Fibroblast of lung (primary cell): ENCODE results near the gene PRCC. TPM values are rescaled to one million over a fixed set of nuclear protein-coding genes. Genes with fewer than 3 reads are reported as not detected.

Experiments
- DNase-seq, 2 donors: peaks; one replicate each; pipeline versions ENCODE4 v3.0.0 to v3.0.0-alpha.2; 2010; ENCODE audit warnings: low read depth in 2 of 2
- H2AFZ ChIP-seq: 2 replicates; pipeline ENCODE4 v1.5.1; 2012; ENCODE audit warnings: low read length, control low read depth, inconsistent platforms
- H3K27ac ChIP-seq: 2 replicates; pipeline ENCODE4 v1.5.1; 2011; ENCODE audit warnings: low read length, control low read depth; ENCODE audit not compliant: insufficient read depth
- H3K27me3 ChIP-seq: 2 replicates; pipeline ENCODE4 v1.5.1; 2011; ENCODE audit warnings: mild to moderate bottlenecking, low read length; ENCODE audit not compliant: control insufficient read depth, insufficient read depth
- H3K36me3 ChIP-seq: 2 replicates; pipeline ENCODE4 v1.5.1; 2011; ENCODE audit warnings: low read length; ENCODE audit not compliant: control insufficient read depth, insufficient read depth
- H3K4me1 ChIP-seq: 2 replicates; pipeline ENCODE4 v1.5.1; 2011; ENCODE audit warnings: low read length; ENCODE audit not compliant: control insufficient read depth, insufficient read depth; ENCODE audit errors: extremely low read depth
- H3K4me2 ChIP-seq: 2 replicates; pipeline ENCODE4 v1.5.1; 2011; ENCODE audit warnings: low read length, control low read depth; ENCODE audit not compliant: insufficient read depth; ENCODE audit errors: extremely low read depth
- H3K4me3 ChIP-seq, 4 experiments: fragments of 200-600 bp in 1 of 4; sonication (generic) in 1 of 4; replicated peaks in 1 of 4; 2 replicates each; pipeline ENCODE4 v1.5.1; 2011 to 2016; ENCODE audit warnings: low read length in 4 of 4, low read depth in 3 of 4, mild to moderate bottlenecking in 3 of 4, control low read depth in 2 of 4, inconsistent platforms in 1 of 4, mixed read lengths in 1 of 4; ENCODE audit not compliant: insufficient read depth in 1 of 4; ENCODE audit errors: control extremely low read depth in 1 of 4
- H3K79me2 ChIP-seq: 2 replicates; pipeline ENCODE4 v1.5.1; 2012; ENCODE audit warnings: mild to moderate bottlenecking, low read length, inconsistent platforms; ENCODE audit not compliant: control insufficient read depth, insufficient read depth
- H3K9ac ChIP-seq: 2 replicates; pipeline ENCODE4 v1.5.1; 2011; ENCODE audit warnings: mild to moderate bottlenecking, low read length, control low read depth; ENCODE audit not compliant: insufficient read depth
- H3K9me3 ChIP-seq: 2 replicates; pipeline ENCODE4 v1.5.1; 2012; ENCODE audit warnings: low read depth, low read length; ENCODE audit not compliant: control insufficient read depth, insufficient read depth
- H4K20me1 ChIP-seq: 2 replicates; pipeline ENCODE4 v1.5.1; 2011; ENCODE audit warnings: low read length; ENCODE audit not compliant: control insufficient read depth, insufficient read depth; ENCODE audit errors: extremely low read depth
- CTCF ChIP-seq, 2 donors: IDR thresholded peaks in 1 of 2; conservative IDR thresholded peaks in 1 of 2; 1 replicate in 1 of 2; 2 replicates in 1 of 2; pipeline ENCODE4 v1.5.1; 2011 to 2012; ENCODE audit warnings: low read length in 2 of 2, control low read depth in 1 of 2, inconsistent platforms in 1 of 2, low read depth in 1 of 2, mild to moderate bottlenecking in 1 of 2
- EZH2 ChIP-seq: IDR thresholded peaks from 2 replicates; pipeline ENCODE4 v1.5.1; 2012; ENCODE audit warnings: low read length, control low read depth, mild to moderate bottlenecking; ENCODE audit errors: missing control alignments
- polyA plus RNA-seq, 2 donors: library from polyadenylated mRNA; depleted of rRNA in 1 of 2; stranded (reverse) in 1 of 2; unstranded in 1 of 2; fragments of >200 nt; gene quantifications; 2 replicates each; pipeline ENCODE4 v1.2.1, GENCODE V29; 2011 to 2012; ENCODE audit warnings: missing spikeins in 1 of 2
- total RNA-seq: library from RNA; depleted of rRNA; stranded (reverse); fragments of >200 nt; gene quantifications from 2 replicates; pipeline ENCODE4 v1.2.1, GENCODE V29; 2014

Gene PRCC
- total and polyA plus RNA-seq, 2 donors (not counting 1 experiment from before 2014, with no cell fraction given), result 13.2 to 52.0 TPM

GRCh38 chr1:156815961-156816422, 48.7 kb downstream of the PRCC start:
- TF ChIP-seq EZH2 (no peak), CTCF (conservative IDR thresholded peaks at IDR 0.05 in 1 of 2, IDR thresholded peaks at IDR 0.05 in 1 of 2; ENCODE audit: low read depth in 1 of 2, low read length in 2 of 2) (no peak)
- H3K79me2 ChIP-seq, result no peaks in the 10 kb centered on the region
- H3K27ac ChIP-seq, result peak overlapping the region; percentile 27
- H3K4me1 ChIP-seq, result peaks cover 16% of the 10 kb centered on the region
- H3K27me3 ChIP-seq, result peaks cover 7% of the 10 kb centered on the region
- H3K4me2 ChIP-seq, result no peak overlapping the region
- no peaks in the 10 kb centered on the region for H3K9me3 ChIP-seq
- no peak overlapping the region for H3K9ac ChIP-seq
- H4K20me1 ChIP-seq, result no peaks in the 10 kb centered on the region
- H2AFZ ChIP-seq, result no peak overlapping the region
- H3K4me3 ChIP-seq, result no peak overlapping the region
- H3K36me3 ChIP-seq, result no peaks in the 10 kb centered on the region
- DNase-seq, result no peak

GRCh38 chr1:156816561-156817328, 49.4 kb downstream of the PRCC start, which contains the start of gene SH2D2A:
SH2D2A (minus strand) TSS chr1:156816848; CDS start chr1:156816708, 140 bp downstream.
- H3K36me3 ChIP-seq, result no peaks in the 10 kb centered on the region
- peak within 1 kb of the TSS; percentile 27 for H3K27ac ChIP-seq
- H3K27me3 ChIP-seq, result peaks cover 10% of the 10 kb centered on the region
- no peaks in the 10 kb centered on the region for H4K20me1 ChIP-seq
- H3K79me2 ChIP-seq, result no peaks in the 10 kb centered on the region
- no peaks in the 10 kb centered on the region for H3K9me3 ChIP-seq
- no peak within 1 kb of the TSS for H2AFZ ChIP-seq
- DNase-seq, result no peak
- peaks cover 16% of the 10 kb centered on the region for H3K4me1 ChIP-seq
- H3K4me3 ChIP-seq, result no peak within 1 kb of the TSS
- no peak within 1 kb of the TSS for H3K9ac ChIP-seq
- H3K4me2 ChIP-seq, result no peak within 1 kb of the TSS
- no peak for TF ChIP-seq CTCF (conservative IDR thresholded peaks at IDR 0.05 in 1 of 2, IDR thresholded peaks at IDR 0.05 in 1 of 2; ENCODE audit: low read depth in 1 of 2, low read length in 2 of 2)
- no peak for TF ChIP-seq EZH2

GRCh38 chr1:156821801-156822200, 54.5 kb downstream of the PRCC start:
- no peaks in the 10 kb centered on the region for H3K79me2 ChIP-seq
- H3K27me3 ChIP-seq, result peaks cover 26% of the 10 kb centered on the region
- no peaks in the 10 kb centered on the region for H4K20me1 ChIP-seq
- DNase-seq, result peak; percentile 23 to 86
- H3K36me3 ChIP-seq, result no peaks in the 10 kb centered on the region
- H3K4me3 ChIP-seq, result no peak overlapping the region
- H3K27ac ChIP-seq, result no peak overlapping the region
- no peak overlapping the region for H2AFZ ChIP-seq
- H3K4me2 ChIP-seq, result no peak overlapping the region
- no peaks in the 10 kb centered on the region for H3K4me1 ChIP-seq
- H3K9ac ChIP-seq, result no peak overlapping the region
- H3K9me3 ChIP-seq, result no peaks in the 10 kb centered on the region
- TF ChIP-seq EZH2, result no peak
- no peak for TF ChIP-seq CTCF (conservative IDR thresholded peaks at IDR 0.05 in 1 of 2, IDR thresholded peaks at IDR 0.05 in 1 of 2; ENCODE audit: low read depth in 1 of 2, low read length in 2 of 2)
